Endothelial cell (in vitro differentiated cells): ENCODE data around the gene NR1H2. TPM values are rescaled to one million over a fixed set of nuclear protein-coding genes. Genes with fewer than 3 reads are reported as not detected.

ENCODE experiments used
- DNase-seq: peaks from one replicate; pipeline ENCODE4 v3.0.0; 2021; ENCODE audit warnings: low spot score
- H3K27ac Mint-ChIP-seq: one replicate; pipeline ENCODE4 v1.8.0; 2021; ENCODE audit warnings: mixed read lengths, inconsistent platforms; ENCODE audit not compliant: unreplicated experiment
- H3K27me3 Mint-ChIP-seq: one replicate; pipeline ENCODE4 v1.8.0; 2021; ENCODE audit warnings: mild to moderate bottlenecking, moderate library complexity, mixed read lengths, inconsistent platforms; ENCODE audit not compliant: unreplicated experiment
- H3K36me3 Mint-ChIP-seq: one replicate; pipeline ENCODE4 v1.8.0; 2021; ENCODE audit warnings: mild to moderate bottlenecking, low read depth, mixed read lengths, inconsistent platforms; ENCODE audit not compliant: unreplicated experiment
- H3K4me1 Mint-ChIP-seq: one replicate; pipeline ENCODE4 v1.8.0; 2021; ENCODE audit warnings: mild to moderate bottlenecking, mixed read lengths, inconsistent platforms; ENCODE audit not compliant: unreplicated experiment
- H3K4me3 Mint-ChIP-seq: one replicate; pipeline ENCODE4 v1.8.0; 2021; ENCODE audit warnings: mild to moderate bottlenecking, mixed read lengths, inconsistent platforms; ENCODE audit not compliant: unreplicated experiment
- H3K9me3 Mint-ChIP-seq: one replicate; pipeline ENCODE4 v1.8.0; 2021; ENCODE audit warnings: mixed read lengths, inconsistent platforms; ENCODE audit not compliant: unreplicated experiment
- total RNA-seq: library from RNA; stranded (reverse); fragmentation: NEBNext Ultra II Directional; extraction: Animal tissue kit (Norgen Biotek cat#: 25700); gene quantifications from one replicate; pipeline ENCODE4 v1.2.1, GENCODE V29; 2021; ENCODE audit not compliant: unreplicated experiment
- TF ChIP-seq, protein P1 (sequence below): fragments of 200-600 bp; sonication (generic); IDR thresholded peaks from one replicate; pipeline ENCODE4 v1.5.0; 2021; ENCODE audit warnings: antibody characterized with exemption; ENCODE audit not compliant: unreplicated experiment

Gene NR1H2
- total RNA-seq, 1 donor from 2014 or later: 21.6 TPM

DNA sequence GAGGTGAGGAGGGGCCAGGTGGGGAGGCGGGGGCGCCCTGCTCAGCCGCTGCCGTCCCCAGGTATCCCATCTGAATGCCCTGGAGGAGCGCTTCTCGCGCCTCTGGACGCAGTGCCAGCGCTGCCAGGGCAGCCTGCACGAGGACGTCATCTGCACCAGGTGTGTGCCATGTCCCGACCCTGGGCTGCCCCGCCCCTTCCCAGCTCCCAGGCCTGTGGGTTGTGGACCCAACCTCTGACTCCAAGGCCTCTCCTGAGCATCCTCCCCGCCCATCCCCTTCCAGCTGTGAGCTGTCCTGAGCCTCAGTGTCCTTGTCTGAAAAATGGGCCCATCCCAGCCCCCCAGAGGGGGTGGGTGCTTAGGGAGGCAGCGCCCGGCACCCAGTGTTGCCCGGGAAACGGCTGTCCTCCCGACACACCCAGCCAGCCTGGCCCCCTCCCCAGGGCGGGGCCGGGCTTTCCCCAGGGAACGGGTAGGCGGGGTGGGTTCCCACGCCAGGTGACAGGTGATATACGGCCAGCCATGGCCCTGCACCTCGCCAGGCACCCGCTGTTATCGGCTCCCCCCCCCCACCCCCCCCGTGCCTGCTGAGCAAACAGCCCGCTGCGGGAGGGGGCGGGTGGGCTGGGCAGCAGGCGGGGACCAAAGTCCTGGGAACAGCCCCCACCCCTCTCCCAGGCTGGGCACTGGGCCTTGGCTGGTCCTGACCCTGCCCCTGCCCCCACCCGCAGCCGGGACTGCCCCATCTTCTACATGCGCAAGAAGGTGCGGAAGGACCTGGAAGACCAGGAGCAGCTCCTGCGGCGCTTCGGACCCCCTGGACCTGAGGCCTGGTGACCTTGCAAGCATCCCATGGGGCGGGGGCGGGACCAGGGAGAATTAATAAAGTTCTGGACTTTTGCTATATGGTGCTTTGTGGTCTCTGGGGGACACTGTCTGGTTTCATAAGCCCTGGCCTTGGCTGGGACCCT, 41.1 kb downstream of the NR1H2 start:
- DNase-seq: no peak
- TF ChIP-seq, protein P1, sequence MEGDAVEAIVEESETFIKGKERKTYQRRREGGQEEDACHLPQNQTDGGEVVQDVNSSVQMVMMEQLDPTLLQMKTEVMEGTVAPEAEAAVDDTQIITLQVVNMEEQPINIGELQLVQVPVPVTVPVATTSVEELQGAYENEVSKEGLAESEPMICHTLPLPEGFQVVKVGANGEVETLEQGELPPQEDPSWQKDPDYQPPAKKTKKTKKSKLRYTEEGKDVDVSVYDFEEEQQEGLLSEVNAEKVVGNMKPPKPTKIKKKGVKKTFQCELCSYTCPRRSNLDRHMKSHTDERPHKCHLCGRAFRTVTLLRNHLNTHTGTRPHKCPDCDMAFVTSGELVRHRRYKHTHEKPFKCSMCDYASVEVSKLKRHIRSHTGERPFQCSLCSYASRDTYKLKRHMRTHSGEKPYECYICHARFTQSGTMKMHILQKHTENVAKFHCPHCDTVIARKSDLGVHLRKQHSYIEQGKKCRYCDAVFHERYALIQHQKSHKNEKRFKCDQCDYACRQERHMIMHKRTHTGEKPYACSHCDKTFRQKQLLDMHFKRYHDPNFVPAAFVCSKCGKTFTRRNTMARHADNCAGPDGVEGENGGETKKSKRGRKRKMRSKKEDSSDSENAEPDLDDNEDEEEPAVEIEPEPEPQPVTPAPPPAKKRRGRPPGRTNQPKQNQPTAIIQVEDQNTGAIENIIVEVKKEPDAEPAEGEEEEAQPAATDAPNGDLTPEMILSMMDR: no peak
- Mint-ChIP-seq H3K36me3 (peaks cover 19% of the 10 kb centered on the region), H3K4me3 (no peak overlapping the region), H3K27me3 (peaks cover 16% of the 10 kb centered on the region), H3K9me3 (no peaks in the 10 kb centered on the region), H3K4me1 (peaks cover 11% of the 10 kb centered on the region), H3K27ac (no peak overlapping the region)

DNA sequence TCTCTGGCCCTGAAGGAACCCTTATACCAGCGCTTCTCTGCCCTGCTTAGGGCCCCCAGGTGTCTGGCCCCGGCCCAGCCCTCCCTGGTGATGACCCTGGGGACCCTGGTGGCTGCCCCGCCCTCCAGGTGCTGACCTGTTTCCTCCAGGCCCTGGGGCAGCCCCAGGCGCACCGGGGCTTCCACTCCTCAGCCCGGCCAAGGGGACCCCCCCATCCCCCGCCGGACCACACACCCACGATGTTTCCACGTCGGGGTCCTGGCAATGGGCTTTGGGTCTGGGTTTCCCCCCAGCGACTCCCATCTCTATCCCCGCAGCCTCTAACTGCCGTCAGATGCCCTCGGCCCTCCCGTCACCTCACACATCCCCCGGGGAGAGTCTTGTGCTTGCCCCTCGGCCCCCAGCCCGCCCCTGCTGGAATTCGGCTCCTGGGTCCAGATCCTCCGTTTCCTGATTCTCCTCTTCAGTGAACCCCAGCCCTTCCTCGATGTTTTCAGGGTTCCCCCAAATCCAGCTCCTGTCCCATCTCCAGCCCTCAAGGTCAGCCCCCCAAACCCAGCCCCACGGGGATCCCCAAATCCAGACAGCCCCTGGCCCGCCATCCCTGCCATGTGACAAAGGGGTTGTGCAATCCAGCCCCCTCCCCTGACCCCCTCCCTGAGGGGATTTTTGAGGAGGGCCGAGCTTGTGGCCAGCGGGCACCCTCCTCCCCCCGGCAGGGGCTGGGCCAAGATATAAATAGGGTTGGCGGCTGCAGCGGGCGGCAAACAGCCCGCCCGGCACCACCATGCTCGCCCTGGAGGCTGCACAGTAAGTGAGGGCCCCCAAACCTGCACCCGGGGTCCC, 42.1 kb downstream of the NR1H2 start, which contains the start of gene SPIB:
Gene SPIB (plus strand): TSS at position 763 of the 846 bp plus-strand sequence. CDS start 25 bp downstream, at position 788.
- Mint-ChIP-seq H3K4me1 (peaks cover 11% of the 10 kb centered on the region), H3K9me3 (no peaks in the 10 kb centered on the region), H3K27ac (no peak within 1 kb of the TSS), H3K4me3 (peak within 1 kb of the TSS; percentile 78), H3K36me3 (peaks cover 11% of the 10 kb centered on the region), H3K27me3 (peaks cover 13% of the 10 kb centered on the region)
- no peak for DNase-seq
- TF ChIP-seq, protein P1: no peak

DNA sequence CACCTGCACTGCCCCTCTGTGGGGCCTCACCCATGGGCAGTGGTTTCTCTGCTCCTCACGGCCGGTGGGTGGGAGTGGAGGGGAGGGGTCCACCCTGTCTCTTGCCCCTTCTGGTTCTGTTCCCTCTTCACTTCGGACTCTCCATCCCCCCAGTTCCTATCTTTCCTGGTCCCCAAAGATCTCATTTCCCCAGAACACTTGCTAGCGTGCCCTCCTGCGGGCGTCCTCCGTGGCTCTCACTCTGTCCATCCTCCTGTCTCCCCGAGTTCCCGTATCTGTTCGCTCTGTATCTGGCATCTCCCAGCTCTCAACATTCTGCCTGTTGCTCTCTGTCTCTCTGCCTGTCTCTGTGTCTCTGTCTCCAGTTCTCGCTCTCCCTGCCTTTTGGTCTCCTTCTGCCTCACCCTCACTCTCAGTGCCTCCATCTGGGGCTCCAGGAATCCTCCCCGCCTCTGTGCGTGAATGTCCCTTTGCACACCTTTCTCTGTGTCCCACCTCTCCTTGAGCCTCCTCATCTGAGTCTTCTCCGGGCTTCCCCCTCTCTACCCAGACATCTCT, 42.8 kb downstream of the NR1H2 start:
- no peaks in the 10 kb centered on the region for H3K9me3 Mint-ChIP-seq
- peak overlapping the region; percentile 78 for H3K4me3 Mint-ChIP-seq
- no peak for DNase-seq
- H3K4me1 Mint-ChIP-seq: peaks cover 11% of the 10 kb centered on the region
- H3K36me3 Mint-ChIP-seq: peaks cover 11% of the 10 kb centered on the region
- TF ChIP-seq, protein P1: no peak
- H3K27ac Mint-ChIP-seq: no peak overlapping the region
- H3K27me3 Mint-ChIP-seq: peaks cover 16% of the 10 kb centered on the region

DNA sequence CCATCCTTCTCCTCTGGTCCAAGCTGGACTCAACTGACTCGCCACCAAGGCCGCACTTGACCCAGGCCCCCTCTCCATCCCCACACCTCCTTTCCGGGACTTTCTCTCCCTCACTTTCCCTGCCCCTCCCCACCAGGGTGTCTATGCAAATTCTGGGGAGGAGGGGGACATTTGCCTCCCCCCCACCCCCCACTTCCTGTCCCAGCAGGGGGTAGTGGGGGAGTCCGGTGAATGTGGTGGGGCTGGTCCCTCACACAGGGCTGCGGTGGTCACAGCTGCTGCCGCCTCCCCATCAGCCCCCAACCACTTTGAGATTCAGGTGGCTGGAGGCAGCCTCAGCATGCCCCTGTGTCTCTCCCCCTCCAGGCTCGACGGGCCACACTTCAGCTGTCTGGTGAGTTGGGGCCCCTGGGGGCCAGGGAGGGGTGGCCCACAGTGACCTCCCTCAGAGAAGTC, 43.4 kb downstream of the NR1H2 start:
- no peak for DNase-seq
- TF ChIP-seq, protein P1: no peak
- peaks cover 11% of the 10 kb centered on the region for H3K4me1 Mint-ChIP-seq
- peaks cover 18% of the 10 kb centered on the region for H3K27me3 Mint-ChIP-seq
- H3K9me3 Mint-ChIP-seq: no peaks in the 10 kb centered on the region
- H3K36me3 Mint-ChIP-seq: peaks cover 8% of the 10 kb centered on the region
- H3K4me3 Mint-ChIP-seq: peak overlapping the region; percentile 78
- H3K27ac Mint-ChIP-seq: no peak overlapping the region
